ENCODE measurements around the gene KCNJ9.

GRCh38 chr1:160045653-160046052 is 35.7 kb upstream of the KCNJ9 start:
- TF ChIP-seq CTCF (IDR thresholded peaks at IDR 0.05; ENCODE audit: low read depth, low read length, poor library complexity, severe bottlenecking): no peak
- TF ChIP-seq EZH2phosphoT487 (IDR thresholded peaks at IDR 0.05; ENCODE audit: borderline replicate concordance, low read length): no peak
